GM19395 (cell line): Measurements from ENCODE around the gene SYT3.
"Not testable (repeated sequence)": the region's sequence is repeated elsewhere in the genome, so short reads cannot be mapped to it uniquely, and the experiment has no call there.

Experiments used
- ATAC-seq: cut with Tn5 transposase; IDR thresholded peaks from one replicate; pipeline ENCODE4 v1.9.1; 2021; ENCODE audit warnings: mild to moderate bottlenecking, moderate library complexity; ENCODE audit not compliant: unreplicated experiment

The SYT3 gene

GRCh38 chr19:50640368-50640767 is 687 bp upstream of the SYT3 start:
- ATAC-seq = no peak

- no peak for ATAC-seq
These were observed 1.1 kb downstream of the SYT3 start for GRCh38 chr19:50638600-50638999.

- no peak for ATAC-seq
These were observed 3.2 kb downstream of the SYT3 start for GRCh38 chr19:50636317-50637085.

GRCh38 chr19:50633973-50634372 is 5.7 kb downstream of the SYT3 start:
- no peak for ATAC-seq

- ATAC-seq = no peak
These were observed 6.3 kb downstream of the SYT3 start for GRCh38 chr19:50633359-50633758.

GRCh38 chr19:50632151-50632835 is 7.4 kb downstream of the SYT3 start:
- no peak for ATAC-seq

- no peak for ATAC-seq
These were observed 9.9 kb downstream of the SYT3 start for GRCh38 chr19:50629801-50630200.

- no peak for ATAC-seq
These were observed 10.5 kb downstream of the SYT3 start for GRCh38 chr19:50629194-50629593.

GRCh38 chr19:50628551-50628950 is 11.1 kb downstream of the SYT3 start:
- ATAC-seq = no peak

- no peak for ATAC-seq
These were observed 11.5 kb downstream of the SYT3 start for GRCh38 chr19:50628146-50628545.

- ATAC-seq = no peak
These were observed 12.9 kb downstream of the SYT3 start for GRCh38 chr19:50626795-50627194.

- ATAC-seq = no peak
These were observed 13.7 kb downstream of the SYT3 start for GRCh38 chr19:50626011-50626410.

GRCh38 chr19:50624949-50625600 is 14.6 kb downstream of the SYT3 start:
- ATAC-seq = no peak

- not testable (repeated sequence) for ATAC-seq
These were observed 19.2 kb downstream of the SYT3 start for GRCh38 chr19:50620394-50620906.

- ATAC-seq = not testable (repeated sequence)
These were observed 20.5 kb downstream of the SYT3 start for GRCh38 chr19:50619184-50619583.

- ATAC-seq = not testable (repeated sequence)
These were observed 21.3 kb downstream of the SYT3 start for GRCh38 chr19:50618379-50618778.

- ATAC-seq = not testable (repeated sequence)
These were observed 26.9 kb downstream of the SYT3 start for GRCh38 chr19:50612504-50613404.

- no peak for ATAC-seq
These were observed 31.6 kb downstream of the SYT3 start for GRCh38 chr19:50607874-50608785.

GRCh38 chr19:50607388-50607787 is 32.3 kb downstream of the SYT3 start:
- no peak for ATAC-seq
